Ammon's horn (tissue), 1 donor: Measurements from ENCODE around the gene PCK1.

Source experiments
- DNase-seq: peaks from one replicate; pipeline ENCODE4 v3.0.0-alpha.2; 2016; ENCODE audit warnings: low spot score

The PCK1 gene

DNA sequence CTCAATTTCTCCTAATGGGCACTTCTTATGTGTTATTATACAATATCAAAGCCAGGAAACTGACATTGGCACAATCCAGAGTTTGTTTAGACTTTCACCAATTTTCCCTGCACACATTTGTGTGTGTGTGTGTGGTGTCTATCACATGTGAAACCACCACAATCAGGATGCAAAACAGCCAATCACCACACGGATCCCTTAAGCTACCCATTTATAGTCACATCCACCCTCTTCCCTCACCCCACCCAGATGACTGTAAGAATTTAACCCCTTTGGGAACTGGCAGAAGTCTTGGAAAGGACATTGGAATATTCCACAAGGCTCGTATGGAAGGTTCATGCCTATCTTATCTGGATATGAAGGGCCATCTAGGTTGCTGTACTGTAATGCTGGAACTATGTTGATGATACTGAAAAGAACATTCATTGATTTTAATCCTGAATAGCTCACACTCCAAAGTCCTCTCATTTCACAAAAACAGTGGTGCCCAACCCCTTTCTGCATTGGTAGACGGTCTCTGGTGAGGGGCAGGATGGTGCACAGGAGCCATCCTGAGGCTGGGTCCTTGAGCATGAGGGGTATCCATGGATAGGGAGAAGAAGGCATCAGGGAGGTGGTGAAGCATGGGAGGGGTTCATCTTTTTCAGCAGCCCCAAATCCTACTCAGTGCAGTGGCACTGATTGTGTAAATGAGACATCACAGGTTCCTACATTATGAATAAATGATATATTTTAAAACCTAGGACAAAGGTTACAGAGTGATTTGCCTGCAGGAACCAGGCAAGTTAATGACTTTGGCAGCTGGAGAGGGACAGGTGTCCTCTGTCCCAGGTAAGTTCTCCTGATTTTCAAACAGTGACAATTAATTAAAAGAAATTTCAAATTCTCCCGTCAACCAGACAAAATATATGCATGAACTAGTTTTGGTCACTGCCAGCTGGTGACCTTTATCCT, 23.9 kb upstream of the PCK1 start:
- DNase-seq = no peak

DNA sequence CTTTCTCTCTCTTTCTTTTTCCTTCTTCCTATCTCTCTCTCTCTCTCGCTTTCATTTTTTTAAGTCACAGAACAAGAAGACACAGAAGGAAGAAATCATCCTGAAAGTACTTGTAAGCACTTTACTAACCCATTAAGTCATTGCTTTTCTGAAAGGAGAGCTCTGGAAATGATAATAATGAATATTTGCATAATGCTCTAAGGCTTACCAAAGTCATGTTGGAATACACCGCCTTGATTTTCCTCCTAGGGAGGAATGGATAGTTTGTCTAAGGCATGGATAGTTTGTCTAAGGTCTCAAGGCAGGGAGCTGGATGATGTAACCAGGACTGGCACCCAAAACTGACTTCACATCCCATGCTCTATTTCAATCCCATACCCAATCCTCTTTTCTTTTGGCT, 23.1 kb upstream of the PCK1 start:
- DNase-seq = no peak

DNA sequence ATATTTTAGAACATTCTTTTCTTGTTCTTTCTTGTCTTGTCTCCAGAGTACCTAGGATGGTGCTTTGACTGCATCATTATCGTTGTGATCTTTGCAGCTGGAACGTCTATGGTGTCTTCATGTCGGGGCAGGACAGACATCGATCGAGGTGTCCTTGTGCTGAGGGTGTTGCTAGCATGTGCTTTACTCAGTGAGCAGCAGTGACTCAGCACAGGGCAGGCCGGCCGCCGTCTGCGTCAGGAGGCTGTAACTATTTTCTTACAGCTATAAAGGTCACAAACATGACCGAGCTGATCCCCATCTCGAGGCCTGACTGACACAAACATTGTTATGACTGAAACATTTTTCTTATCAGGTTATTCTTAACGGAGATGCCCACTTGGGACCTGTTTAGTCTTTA, 21.0 kb upstream of the PCK1 start:
- no peak for DNase-seq

DNA sequence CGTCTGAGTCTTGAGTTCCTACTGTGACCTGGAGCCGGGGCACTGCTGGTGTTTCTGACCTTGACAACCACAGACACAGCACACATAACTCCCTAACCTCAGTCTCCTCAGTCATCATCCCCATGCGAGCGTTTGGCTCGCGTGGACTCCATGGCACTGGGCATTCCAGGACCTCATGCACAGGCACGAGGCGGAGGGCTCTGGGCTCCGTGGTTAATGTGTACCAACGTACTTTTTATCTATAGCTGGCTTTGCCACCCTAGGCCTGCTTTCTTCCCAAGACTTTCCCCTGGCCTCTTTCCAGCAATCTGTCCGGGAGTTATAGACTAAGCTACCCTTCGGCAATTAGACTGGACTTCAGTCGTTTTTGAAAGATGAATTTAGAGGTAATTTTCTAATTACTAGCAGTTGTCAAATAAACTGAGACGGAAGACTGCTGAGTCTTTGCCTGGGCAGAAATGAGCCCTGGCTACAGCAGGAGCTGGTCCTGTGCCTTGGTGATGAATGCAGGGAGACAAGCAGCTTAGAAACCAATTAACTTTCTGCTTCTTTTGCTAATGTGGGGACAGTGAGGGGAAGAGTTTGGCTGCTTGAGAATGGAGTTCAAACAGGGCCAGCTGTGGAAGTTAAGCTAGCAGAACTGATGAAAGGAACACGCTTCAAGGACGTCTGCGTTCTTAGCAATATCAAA, 19.9 kb upstream of the PCK1 start:
- DNase-seq = peak; percentile 11

DNA sequence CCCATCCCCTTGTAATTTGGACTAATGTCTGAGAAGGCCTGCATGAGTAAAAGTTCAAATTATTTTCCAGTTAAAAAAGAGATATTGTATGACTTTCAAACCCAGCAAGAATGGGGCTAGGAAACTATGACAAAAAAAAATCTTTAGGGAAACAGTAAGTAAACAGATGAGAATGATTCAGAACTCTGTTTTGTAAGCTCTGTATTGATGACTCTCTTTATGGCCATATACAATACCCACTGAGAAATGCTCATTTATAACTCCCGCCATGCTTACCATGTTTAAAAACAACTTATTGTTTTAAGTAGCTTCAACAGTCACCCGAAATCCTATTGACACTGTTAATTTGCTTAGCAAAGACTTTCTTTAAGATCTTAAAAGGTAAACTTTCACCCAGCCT, 17.2 kb upstream of the PCK1 start:
- no peak for DNase-seq

DNA sequence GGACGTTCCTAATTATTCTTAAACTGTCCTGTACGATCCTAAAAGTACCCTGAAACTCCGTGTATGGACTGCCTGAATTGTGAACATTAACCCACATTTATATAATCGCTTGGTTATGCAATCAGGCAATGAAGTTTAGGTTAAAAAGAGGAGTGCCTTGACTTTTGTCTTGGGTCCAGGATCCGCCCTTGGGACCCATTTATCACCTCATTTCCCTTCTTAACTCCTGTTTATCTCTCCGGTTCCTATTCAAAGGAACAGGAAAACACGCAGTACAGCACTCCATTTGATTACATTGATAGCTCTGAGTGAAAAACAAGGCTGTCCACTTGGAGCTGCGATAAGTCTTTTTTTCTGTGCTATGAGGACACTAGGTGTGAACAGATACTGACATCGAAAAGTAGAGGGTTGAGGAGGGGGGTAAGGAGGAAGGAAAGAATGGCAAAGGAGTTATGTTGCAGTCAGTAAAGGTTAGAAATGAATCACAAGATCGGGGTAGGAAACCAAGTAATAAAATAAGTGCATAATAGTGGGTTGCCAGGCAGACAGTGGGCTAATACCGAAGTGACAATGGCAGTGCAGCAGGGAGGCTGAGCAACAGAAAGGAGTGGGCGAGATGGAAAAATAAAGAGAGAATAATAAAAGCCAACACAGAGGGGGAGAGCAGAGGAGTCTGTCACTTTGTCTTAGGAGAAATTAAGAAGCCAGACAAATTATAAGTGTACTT, 15.9 kb upstream of the PCK1 start:
- DNase-seq = no peak

- DNase-seq = no peak
Measured at GRCh38 chr20:57545927-57546662, 14.8 kb upstream of the PCK1 start.

DNA sequence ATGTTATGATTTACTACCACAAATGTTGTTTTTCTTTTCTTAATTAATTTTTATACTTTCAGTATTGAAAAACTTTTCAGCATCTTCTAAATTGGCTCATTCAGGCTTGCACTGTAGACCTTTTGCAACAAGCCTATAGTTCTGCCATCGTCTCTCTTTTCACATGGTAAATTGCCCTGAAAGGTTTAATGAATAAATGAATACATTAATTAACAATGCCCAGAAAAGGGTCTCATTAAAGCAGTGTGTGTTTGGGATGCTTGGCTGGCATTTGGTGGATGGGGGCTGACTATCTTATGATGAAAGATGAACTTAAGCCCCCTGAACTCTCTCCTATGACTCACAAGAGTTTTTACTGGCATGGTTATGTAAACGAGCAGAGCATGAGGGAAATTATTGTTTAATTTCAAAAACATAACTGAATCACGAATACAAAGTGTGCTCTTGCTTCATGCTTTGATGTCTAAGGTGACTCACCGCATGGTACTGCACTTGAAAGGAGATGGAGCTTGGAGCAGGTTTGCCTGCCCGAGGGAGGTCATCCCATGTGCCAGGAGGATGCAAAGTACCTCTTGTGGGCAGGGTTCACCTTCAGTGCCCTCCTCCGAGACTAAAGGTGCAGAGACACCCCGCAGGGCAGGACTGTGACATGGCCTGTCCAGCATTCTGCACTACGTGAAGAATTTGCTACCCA, 13.8 kb upstream of the PCK1 start:
- no peak for DNase-seq

DNA sequence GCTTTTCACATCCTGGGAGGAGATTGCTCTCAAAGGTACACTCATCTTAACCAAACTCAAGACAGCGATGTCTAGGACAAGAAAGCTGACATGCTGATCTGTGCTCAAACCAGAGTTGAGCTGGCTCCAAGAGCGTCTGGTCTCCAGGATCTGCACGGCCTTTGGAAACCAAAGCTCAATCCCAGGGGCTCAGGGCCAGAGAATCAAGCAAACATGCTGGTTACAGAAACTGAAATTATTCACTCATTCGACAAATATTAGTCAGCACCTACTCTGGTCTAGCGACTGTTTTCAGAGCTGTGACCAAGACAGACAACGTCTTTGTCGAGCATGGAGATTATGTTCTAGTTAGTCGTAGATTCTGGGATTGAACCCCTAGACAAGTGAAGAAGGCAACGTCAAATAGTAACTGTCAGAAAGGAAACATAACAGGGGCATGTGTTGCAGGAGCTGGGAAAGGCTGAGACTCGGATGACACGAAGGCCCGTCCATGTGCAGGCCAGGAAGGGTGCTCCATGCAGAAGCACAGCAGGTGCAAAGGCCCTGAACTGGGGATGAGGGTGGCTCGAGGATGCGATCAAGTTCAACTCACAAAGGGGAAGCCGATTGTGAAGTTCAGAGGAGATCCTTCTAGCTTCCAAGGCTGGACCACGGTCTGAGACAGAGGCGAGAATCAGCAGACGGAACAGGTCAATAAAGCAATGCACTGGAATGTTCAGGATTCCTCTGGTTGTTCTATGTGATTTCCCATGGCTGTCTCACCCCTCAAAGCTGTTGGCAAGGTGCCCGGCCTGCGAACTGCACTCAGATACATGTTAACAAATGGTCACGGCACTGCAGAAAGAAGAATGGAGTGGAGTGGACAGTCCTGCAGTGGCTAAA, 12.5 kb upstream of the PCK1 start:
- no peak for DNase-seq

- no peak for DNase-seq
Measured at GRCh38 chr20:57552471-57552870, 8.4 kb upstream of the PCK1 start.

GRCh38 chr20:57553376-57554018, 7.4 kb upstream of the PCK1 start:
- peak; percentile 19 for DNase-seq

- DNase-seq = no peak
Measured at GRCh38 chr20:57555457-57556184, 5.3 kb upstream of the PCK1 start.

DNA sequence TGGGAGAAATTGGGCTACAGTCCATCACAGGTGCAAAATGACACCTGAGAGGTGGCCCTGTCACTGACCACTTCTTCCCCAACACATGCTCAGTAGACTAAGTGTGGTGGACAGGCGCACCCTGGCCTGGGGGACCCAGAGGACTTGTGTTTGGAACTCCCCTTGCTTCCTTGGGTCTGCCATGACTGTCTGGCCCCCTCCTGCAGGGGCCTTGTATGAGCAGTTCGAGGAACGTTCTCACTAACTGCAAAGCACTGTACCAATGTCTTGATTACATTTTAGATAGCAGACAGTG, 4.0 kb upstream of the PCK1 start:
- DNase-seq = no peak

DNA sequence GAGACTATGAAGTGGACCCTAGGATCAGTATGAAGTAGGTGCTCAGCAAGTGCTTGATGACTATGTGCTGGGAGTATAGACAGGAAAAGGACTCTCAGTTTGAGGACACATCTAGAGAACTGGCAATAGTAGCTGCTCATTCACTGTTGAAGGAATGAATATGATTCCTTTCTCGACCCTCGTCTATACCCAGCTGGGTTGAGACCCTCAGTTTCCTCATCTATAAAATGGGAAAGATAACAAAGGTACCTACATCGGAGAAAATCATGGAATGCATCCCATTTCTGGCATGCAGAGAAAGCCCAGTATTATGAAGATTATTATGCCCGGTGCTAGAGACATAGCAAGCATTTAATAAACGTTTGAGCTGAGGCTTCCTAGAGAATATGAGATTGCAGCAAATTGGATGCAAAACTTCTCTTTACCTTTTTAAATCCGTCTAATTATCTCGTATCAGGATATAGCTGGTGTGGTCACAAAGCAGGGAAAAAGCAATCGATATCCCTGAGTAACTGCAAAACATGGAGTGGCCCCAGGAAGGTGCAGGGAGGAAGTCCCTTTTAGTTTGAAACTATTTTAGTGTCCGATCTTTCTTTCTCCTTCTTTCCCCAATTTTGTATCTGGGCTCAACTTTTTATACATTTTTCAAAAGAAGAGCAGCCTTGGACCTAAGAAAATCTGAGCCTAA, 2.8 kb upstream of the PCK1 start:
- DNase-seq = no peak

DNA sequence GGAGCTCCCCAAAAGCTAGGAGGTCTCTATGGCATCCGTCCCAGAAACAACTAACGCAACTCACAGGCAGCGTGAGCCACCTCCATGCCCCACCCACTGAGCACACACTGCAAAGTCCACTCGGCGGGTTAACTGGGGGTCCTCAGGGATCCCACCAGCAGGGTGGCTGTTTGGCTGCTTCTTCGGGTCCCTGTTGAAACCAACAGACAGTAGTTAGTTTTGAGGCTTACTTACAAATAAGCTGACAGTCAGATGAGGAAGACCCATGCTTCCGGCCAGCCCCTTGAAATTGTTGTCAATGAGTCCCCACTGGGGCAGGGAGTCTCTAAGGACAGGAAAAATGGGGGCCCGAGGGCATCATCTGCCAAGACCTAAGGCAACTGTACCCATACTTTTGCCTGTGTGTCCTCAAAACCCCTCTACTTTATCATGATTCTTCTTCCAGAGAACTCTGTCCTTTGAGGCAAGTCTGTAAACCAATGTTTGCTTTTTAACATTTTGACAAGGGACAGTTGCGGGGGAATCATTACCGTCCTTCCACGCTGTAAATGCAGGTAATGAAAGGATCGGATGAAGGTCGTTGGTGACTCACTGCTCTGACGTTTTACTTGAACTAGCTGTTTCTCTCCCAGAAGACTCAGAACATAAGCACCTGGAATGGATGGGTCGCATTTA, 2.2 kb upstream of the PCK1 start:
- no peak for DNase-seq

GRCh38 chr20:57559289-57559634, 1.6 kb upstream of the PCK1 start:
- DNase-seq = no peak

GRCh38 chr20:57559658-57560553, 1.0 kb upstream of the PCK1 start:
- no peak for DNase-seq
